HL-60 (cell line): ENCODE measurements around the gene METTL16.

ENCODE experiments used
- DNase-seq, 2 experiments: peaks; one replicate each; pipeline ENCODE4 v3.0.0-alpha.2; 2010 to 2020; ENCODE audit warnings: low read depth in 1 of 2, low spot score in 1 of 2
- H3K27ac ChIP-seq: fragments of 250-450 bp; sonication (Bioruptor Pico); replicated peaks from 2 replicates; pipeline ENCODE4 v1.5.1; 2020; ENCODE audit warnings: mild to moderate bottlenecking, moderate library complexity
- H3K27me3 ChIP-seq: fragments of 250-450 bp; sonication (Bioruptor Pico); 2 replicates; pipeline ENCODE4 v1.5.1; 2021; ENCODE audit warnings: mild to moderate bottlenecking, moderate library complexity; ENCODE audit not compliant: insufficient read depth, poor library complexity, severe bottlenecking
- H3K4me3 ChIP-seq: replicated peaks from 2 replicates; pipeline ENCODE4 v1.5.1; 2011; ENCODE audit warnings: mild to moderate bottlenecking, control low read depth, low read length; ENCODE audit not compliant: insufficient read depth
- GABPA ChIP-seq: IDR thresholded peaks from 2 replicates; pipeline ENCODE4 v1.6.1; 2012; ENCODE audit warnings: low read depth
- POLR2AphosphoS5 ChIP-seq: IDR thresholded peaks from 2 replicates; pipeline ENCODE4 v1.6.1; 2012; ENCODE audit warnings: low read depth
- SPI1 ChIP-seq: IDR thresholded peaks from 2 replicates; pipeline ENCODE4 v1.6.1; 2012; ENCODE audit warnings: low read depth, mild to moderate bottlenecking, borderline replicate concordance
- TF ChIP-seq, protein P1 (sequence below): IDR thresholded peaks from 2 replicates; pipeline ENCODE4 v1.6.1; 2012; ENCODE audit warnings: low read depth; ENCODE audit not compliant: insufficient replicate concordance
- TF ChIP-seq, protein P2 (sequence below): IDR thresholded peaks from one replicate; pipeline ENCODE4 v1.5.1; 2011; ENCODE audit warnings: low read length, control low read depth, inconsistent platforms; ENCODE audit not compliant: insufficient read depth

Gene METTL16

DNA sequence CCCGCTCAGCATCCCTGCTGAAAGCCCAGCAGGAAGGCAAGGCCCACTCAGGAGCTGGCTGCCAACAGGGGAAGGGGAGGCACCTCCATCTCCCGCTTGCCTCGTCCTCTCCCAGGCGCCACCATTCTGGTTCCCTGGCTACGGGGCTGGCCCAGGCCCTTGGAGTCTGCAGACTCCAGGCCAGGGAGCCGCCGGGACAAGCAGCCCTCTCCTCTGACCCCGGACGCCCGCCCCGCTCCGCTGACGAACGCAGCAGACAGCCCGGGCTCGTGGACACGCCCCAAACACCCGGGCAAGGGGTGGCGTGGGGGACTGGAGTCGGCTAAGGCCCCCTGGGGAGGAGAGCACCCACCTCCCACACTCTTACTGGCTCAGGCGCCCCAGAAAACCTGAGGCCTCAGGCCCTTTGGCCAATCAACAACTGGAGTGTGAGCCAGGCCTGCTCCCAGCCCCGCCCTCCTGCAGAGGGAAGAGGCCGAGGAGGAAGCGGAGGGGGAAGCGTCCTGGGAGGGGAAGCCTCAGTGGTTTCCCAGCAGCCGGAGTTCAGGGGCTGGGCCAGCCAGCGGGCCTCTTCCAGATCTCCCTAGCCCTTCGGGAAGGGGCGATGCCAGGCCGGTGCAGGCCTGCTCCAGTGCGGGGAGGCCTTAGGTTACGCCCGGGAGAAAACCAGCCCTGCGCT, 115.0 kb downstream of the METTL16 start:
- peak overlapping the region; percentile 31 for H3K4me3 ChIP-seq
- peak overlapping the region; percentile 69 for H3K27ac ChIP-seq

DNA sequence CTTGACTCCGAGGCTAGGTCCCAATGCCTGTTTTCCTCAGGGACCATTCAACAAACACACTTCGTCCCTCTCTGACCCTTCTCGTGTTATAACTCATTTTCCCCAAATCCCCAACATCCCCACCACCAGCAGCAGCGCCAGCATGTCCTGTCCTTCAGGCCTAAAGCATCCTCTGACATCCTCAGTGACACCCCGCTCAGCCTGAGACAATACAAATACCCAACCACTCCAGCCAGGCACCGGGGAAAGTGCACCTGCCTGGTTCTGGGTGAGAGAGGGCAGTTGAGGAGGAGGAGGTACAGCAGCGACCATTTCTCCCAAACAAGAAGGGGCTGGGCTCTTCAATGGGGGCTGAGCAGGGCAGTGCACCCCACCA, 115.5 kb downstream of the METTL16 start:
- Histone ChIP-seq H3K27ac (peak overlapping the region; percentile 69), H3K4me3 (peak overlapping the region; percentile 31), H3K27me3 (no peaks in the 10 kb centered on the region)
- TF ChIP-seq, protein P1, sequence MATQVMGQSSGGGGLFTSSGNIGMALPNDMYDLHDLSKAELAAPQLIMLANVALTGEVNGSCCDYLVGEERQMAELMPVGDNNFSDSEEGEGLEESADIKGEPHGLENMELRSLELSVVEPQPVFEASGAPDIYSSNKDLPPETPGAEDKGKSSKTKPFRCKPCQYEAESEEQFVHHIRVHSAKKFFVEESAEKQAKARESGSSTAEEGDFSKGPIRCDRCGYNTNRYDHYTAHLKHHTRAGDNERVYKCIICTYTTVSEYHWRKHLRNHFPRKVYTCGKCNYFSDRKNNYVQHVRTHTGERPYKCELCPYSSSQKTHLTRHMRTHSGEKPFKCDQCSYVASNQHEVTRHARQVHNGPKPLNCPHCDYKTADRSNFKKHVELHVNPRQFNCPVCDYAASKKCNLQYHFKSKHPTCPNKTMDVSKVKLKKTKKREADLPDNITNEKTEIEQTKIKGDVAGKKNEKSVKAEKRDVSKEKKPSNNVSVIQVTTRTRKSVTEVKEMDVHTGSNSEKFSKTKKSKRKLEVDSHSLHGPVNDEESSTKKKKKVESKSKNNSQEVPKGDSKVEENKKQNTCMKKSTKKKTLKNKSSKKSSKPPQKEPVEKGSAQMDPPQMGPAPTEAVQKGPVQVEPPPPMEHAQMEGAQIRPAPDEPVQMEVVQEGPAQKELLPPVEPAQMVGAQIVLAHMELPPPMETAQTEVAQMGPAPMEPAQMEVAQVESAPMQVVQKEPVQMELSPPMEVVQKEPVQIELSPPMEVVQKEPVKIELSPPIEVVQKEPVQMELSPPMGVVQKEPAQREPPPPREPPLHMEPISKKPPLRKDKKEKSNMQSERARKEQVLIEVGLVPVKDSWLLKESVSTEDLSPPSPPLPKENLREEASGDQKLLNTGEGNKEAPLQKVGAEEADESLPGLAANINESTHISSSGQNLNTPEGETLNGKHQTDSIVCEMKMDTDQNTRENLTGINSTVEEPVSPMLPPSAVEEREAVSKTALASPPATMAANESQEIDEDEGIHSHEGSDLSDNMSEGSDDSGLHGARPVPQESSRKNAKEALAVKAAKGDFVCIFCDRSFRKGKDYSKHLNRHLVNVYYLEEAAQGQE = no peak
- no peak for TF ChIP-seq GABPA
- no peak for TF ChIP-seq POLR2AphosphoS5
- no peak for TF ChIP-seq SPI1
- TF ChIP-seq, protein P2, sequence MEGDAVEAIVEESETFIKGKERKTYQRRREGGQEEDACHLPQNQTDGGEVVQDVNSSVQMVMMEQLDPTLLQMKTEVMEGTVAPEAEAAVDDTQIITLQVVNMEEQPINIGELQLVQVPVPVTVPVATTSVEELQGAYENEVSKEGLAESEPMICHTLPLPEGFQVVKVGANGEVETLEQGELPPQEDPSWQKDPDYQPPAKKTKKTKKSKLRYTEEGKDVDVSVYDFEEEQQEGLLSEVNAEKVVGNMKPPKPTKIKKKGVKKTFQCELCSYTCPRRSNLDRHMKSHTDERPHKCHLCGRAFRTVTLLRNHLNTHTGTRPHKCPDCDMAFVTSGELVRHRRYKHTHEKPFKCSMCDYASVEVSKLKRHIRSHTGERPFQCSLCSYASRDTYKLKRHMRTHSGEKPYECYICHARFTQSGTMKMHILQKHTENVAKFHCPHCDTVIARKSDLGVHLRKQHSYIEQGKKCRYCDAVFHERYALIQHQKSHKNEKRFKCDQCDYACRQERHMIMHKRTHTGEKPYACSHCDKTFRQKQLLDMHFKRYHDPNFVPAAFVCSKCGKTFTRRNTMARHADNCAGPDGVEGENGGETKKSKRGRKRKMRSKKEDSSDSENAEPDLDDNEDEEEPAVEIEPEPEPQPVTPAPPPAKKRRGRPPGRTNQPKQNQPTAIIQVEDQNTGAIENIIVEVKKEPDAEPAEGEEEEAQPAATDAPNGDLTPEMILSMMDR = no peak
- no peak for DNase-seq

More for the DNA sequence above, 115.0 kb downstream of the METTL16 start:
- no peak for TF ChIP-seq POLR2AphosphoS5
- TF ChIP-seq, protein P1 = no peak
- TF ChIP-seq GABPA = no peak
- TF ChIP-seq, protein P2 = no peak
- peak; percentile 60; the same call in 1 of the 2 replicates for TF ChIP-seq SPI1
- H3K27me3 ChIP-seq = no peaks in the 10 kb centered on the region
- DNase-seq = peak; percentile 84 to 88

DNA sequence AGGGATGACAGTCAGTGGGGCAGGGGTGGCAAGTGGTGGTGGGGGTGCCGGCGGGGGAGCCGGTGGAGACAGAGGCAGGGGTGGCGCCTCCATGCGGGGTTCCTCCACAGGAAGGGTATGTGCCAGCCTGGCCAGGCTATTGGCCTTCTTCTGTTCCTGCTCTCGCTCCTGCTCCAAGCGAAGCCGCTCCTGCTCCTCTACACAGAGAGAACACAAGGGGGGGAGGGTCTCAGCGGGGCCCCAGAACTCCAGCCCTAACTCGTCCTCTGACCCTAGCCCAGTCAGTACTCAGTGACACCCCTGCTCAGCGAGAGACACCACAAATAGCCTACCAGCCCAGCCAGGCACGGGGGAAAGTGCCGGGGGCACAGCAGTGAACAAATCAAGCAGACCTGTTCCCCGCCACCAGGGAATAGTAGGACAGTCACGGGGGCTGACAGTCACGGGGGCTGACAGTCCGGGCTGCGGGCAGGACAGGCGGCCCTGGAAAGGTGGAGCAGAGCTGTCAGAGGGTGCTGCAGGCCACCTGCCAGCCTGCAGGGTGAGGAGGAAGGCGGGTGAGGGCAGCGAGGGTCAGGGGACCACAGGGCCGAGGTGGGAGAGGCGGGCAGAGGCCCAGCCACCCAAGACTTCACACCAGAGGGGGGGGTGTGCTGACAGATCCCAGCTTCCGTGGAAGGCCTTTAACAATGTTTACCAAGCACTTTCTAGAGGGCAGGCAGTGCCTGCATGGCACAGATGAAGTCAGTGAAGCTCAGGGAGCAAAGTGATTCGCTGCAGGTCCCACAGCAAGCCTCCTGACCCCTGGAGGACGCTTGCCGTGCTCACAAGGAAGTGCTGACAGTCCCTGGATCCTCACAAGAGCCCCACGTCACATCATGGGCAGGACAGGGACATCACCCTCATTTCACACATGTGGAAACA, 116.2 kb downstream of the METTL16 start:
- no peak overlapping the region for H3K4me3 ChIP-seq
- no peak for DNase-seq

More for the DNA sequence above, 116.2 kb downstream of the METTL16 start:
- TF ChIP-seq GABPA = no peak
- TF ChIP-seq POLR2AphosphoS5 = no peak
- no peak for TF ChIP-seq SPI1
- TF ChIP-seq, protein P2 = no peak
- TF ChIP-seq, protein P1 = no peak
- H3K27me3 ChIP-seq = no peaks in the 10 kb centered on the region
- no peak overlapping the region; the same call in 1 of the 2 replicates for H3K27ac ChIP-seq
